Skeletal muscle cell (primary cell): ENCODE data around the gene ACBD3.

Source experiments
- DNase-seq: peaks from one replicate; pipeline ENCODE4 v3.0.0-alpha.2; 2010; ENCODE audit warnings: low read depth
- H3K4me3 ChIP-seq: 2 replicates; pipeline ENCODE4 v1.5.1; 2011; ENCODE audit warnings: low read depth, mild to moderate bottlenecking, control low read depth, low read length, moderate library complexity

Gene ACBD3

GRCh38 chr1:226119169-226119568 is 67.4 kb downstream of the ACBD3 start:
- no peak for DNase-seq
- H3K4me3 ChIP-seq: no peak overlapping the region

- DNase-seq: no peak
- H3K4me3 ChIP-seq: no peak overlapping the region
These were observed 68.2 kb downstream of the ACBD3 start for GRCh38 chr1:226118357-226118756.

DNA sequence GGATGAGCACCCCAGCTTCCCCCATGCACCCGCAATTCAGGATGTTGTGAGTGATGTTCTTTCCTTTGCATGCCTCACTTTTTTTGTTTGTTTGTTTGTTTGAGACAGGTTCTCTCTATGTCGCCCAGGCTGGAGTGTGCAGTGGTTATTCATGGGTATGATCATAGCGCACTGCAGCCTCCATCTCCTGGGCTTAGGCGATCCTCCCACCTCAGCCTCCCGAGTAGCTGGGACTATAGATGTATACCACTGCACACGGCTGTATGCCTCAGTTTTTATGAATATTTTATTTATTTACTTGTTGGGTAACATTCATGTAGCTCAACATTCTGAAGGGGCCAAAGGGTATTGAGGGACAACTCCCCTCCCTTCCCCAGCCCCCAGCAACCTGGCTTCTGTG is 69.2 kb downstream of the ACBD3 start:
- no peak for DNase-seq
- H3K4me3 ChIP-seq: no peak overlapping the region

- no peak overlapping the region for H3K4me3 ChIP-seq
- DNase-seq: no peak
These were observed 69.9 kb downstream of the ACBD3 start for GRCh38 chr1:226116673-226117072.

DNA sequence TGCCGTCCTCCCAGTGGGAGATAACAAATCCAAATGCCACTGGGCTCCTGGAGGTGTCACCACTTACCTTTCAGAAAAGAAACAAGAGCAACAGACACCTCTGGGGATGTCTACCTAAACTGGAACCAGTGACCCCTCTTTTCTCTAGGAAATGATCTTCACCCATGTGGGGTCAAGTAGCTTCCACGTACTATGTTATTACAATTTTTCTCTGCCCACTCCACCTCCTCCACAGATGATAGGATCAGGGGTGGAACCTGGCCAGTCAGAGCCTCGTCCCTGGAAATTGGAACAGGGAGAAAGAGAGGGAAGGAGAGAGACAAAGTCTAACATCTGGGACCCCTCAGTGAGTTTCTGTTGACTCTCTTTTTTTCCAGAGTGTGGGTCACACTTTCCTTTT is 73.9 kb downstream of the ACBD3 start:
- H3K4me3 ChIP-seq: no peak overlapping the region
- DNase-seq: no peak

DNA sequence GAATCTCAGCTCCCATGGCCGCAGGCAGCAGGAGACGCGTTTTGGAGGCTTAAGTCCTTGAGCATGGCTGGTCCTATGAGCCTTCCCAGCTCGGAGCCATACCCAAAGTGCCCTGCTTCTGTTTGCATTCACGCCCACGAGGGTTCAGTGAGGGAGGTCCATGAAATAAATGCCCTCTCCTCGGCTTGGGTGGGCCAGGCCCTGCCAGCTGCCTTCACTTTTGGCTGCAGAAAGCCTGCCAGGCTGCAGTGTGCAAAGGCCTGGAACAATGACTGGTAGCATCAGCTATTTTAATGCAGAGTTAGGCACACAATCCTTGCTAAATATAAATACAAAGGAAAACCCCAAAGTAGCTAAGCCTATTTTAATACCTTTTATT is 74.7 kb downstream of the ACBD3 start:
- no peak for DNase-seq
- H3K4me3 ChIP-seq: no peak overlapping the region

DNA sequence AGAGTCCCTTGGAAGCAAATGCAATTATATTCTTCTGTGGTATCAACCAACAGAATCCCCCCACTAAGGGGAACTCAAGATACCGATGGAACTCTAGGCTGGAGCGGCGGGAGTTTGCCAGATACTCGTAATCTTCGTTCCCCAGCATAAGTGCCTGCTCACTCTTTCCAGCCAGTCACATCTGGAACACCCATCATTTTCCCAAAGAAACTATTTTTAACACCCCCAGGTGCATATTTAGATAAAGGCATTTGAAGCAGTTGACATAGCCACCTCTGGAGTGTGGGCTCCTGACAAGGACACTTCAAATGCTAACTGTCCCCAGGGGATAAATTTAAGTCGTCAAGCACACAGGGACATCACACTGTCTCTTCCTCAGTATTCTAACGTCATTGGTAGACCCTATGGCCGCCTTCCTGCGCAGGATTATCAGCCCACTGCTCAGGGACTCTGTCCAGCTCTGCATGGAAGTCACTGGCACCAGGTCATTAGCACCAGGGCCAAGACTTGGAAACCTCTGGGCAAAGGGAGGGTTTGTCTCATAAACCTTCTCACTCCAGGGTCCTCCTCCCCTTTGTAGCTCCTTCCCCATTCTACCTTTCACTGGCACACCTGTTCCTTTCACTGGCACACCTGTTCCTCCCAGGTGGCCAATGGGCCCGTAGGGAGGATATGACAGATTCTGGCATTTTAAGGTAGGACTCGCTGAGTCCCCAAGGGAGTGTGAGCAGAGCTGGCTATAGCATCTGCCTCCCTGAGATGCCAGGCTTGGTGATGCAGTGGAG is 75.3 kb downstream of the ACBD3 start:
- no peak for DNase-seq
- peak overlapping the region; percentile 58 for H3K4me3 ChIP-seq

DNA sequence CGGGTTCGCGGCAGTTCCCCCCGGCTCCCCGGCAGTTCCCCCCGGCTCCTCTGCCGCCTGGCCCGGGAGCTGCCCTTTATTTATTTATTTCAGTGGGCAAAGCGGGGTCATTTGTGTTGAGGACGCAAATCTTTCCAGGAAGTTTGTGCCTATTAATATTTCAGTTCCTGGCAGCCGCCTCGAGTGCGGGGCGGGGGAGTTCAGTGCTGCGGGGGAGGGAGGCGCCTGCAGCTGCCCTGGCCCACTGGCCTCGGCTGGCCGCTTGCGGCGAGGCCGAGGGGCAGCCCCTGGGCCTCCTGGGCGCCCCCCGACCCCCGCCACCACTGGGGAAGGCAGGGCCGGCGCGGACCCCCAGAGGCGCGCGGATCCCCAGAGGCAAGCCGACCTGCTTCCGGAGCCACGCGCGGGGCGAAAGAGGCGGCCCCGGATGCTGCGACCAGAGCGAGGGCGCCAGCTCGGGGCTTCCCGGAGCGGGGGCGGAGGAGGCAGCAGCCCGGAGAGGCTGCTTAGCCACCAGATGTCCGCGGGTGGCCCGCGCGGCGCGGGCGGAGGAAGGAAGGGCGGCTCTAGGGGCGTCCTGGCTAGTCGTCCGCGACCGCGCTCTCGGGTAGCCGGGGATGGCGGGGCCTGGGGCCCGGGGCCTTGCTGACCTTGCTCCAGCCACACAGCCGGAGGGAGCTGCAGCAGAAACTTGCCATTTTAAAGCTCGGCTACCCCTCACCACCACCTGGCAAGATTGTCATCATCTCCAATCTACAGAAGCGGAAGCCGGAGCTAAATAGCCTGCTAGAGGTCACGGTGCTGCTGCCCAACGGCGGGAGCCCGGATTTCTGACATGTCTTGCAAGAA is 76.1 kb downstream of the ACBD3 start:
- H3K4me3 ChIP-seq: peak overlapping the region; percentile 58
- DNase-seq: no peak

DNA sequence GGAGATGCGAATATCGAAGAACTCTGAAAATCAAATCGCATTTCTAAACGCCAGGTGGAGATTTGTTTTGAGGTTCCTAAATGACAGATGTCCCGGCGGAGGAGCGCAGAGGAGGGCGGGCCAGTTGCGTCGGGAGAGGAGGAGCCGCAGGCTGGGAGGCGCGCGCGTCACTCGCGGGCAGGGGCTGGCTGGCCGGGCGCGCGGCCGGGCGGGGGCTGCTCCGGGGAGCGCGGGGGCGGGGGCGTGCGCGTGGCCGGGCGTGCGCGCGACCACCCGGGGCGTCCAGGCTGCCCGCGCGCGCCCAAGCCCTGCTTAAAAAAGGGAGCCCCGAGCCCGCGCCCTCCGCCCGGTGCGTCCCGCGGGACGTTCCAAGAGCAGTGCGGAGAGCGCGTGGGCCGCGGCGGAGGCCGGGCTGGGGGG is 76.7 kb downstream of the ACBD3 start:
- peak overlapping the region; percentile 58 for H3K4me3 ChIP-seq
- no peak for DNase-seq

DNA sequence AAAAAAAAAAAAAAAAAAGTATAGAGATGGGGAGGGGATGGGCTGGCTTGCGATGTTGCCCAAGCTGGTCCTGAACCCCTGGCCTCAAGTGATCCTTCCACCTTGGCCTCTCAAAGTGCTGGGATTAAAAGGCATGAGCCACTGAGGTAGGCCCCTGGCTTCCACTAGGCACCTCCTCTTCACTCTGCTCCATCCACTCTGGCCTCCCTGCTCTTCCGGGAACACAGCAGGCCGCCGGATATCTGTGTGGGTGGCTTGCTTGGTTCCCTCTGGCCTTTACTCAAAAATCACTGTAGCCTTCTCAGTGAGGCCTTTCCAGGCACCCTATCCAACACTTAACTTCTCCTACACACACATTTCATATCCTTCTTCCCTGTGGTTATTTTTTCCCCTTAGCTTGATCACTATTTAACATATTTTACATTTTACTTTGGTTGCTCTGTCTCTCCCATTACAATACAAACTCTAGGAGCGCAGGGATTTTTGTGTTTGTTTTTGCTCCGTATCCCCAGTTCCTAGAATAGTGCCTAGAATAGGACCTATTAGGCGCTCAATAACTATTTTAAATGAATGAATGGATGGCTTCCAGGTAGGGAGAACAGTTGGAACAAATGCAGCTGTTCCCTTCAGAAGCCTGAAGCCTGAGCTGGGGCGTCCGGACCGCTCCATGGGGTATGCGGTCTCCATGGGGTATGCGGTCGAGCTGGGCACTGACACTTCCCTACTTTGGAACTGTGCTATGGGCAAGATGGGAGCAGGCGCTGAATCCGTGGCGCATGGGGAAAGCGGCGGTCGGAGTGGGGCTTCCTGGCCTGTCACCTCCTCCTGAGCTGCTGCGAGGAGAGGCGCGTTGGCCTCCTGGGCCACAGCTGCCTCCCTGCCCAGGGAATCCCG is 77.4 kb downstream of the ACBD3 start:
- H3K4me3 ChIP-seq: peak overlapping the region; percentile 58
- no peak for DNase-seq

- DNase-seq: no peak
- H3K4me3 ChIP-seq: no peak overlapping the region
These were observed 78.8 kb downstream of the ACBD3 start for GRCh38 chr1:226107471-226108460.

- H3K4me3 ChIP-seq: no peak overlapping the region
- DNase-seq: no peak
These were observed 81.8 kb downstream of the ACBD3 start for GRCh38 chr1:226104671-226105121.

- peak overlapping the region; percentile 37 for H3K4me3 ChIP-seq
- DNase-seq: no peak
These were observed 85.8 kb downstream of the ACBD3 start for GRCh38 chr1:226100436-226101391.

- no peak for DNase-seq
These were observed 87.4 kb downstream of the ACBD3 start for GRCh38 chr1:226098870-226099835.

GRCh38 chr1:226097866-226098625 is 88.5 kb downstream of the ACBD3 start:
- peak; percentile 86 for DNase-seq
- H3K4me3 ChIP-seq: no peak overlapping the region

More at GRCh38 chr1:226098870-226099835, 87.4 kb downstream of the ACBD3 start:
- H3K4me3 ChIP-seq: no peak overlapping the region

DNA sequence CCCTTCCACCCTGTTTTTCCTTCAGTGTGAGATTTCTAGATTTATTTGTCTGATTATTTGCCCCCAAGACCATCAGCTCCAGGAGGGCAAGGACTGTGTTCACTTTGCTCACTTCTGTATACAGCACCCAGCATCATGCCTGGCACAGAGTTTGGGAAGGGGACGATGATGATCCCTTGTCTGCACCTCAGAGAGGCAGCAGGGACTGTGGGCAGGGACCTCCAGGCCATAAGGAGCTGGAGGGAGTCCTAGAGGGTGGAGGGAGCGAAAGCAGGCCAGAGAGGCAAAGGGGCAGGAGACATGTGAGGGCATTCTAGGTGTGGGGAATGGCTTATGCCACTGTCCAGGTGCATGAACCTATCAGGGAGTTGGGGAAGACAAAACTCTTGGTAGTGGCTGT is 91.3 kb downstream of the ACBD3 start:
- no peak overlapping the region for H3K4me3 ChIP-seq
- DNase-seq: no peak
